ENCODE results near the gene C22orf39.
A peak's percentile ranks its signal among the peaks of the same experiment; 100 is the strongest.

The C22orf39 gene

DNA sequence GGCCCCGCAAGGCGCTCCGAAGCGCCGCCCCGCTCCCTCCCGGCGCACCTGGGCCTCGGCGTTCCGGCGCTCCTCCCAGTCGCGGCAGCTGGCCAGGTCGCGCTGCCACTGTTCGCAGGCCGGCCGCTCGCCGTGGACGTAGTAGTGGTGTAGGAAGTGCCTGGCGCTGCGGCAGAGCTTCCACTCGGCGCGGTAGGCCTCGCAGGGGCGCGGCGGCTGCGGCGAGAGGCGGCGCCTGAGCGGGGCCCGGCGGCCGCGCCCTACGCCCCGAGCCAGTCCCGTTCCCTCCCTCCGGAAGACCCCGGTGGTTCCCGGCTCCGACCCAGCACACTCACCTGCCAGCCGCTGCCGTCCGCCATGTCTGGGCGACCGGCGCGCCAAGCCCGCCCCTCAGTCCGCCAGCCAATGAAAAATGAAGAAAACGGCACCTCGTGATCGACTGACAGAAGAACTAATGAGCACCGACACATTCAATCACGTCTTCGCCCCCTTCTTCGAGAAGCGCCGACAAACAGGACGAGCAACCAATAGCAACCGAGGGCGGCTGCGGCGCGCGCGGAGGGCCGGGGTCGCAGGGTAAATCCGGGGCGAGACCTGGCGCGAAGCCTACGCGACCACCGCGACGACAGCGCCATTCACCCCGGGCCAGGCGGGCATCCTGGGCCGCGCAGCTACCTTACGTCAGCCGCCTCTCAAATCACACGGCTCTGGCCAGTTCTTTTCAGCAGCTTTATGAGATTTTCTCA, at the start of gene C22orf39:
C22orf39 (minus strand) TSS at position 382 of the 746 bp plus-strand sequence; CDS start at position 359, 23 bp downstream.
- H3K4me2 ChIP-seq, result peak within 1 kb of the TSS; percentile 95
- peak within 1 kb of the TSS; percentile 81 for H3K27ac ChIP-seq
- H3K36me3 ChIP-seq (ENCODE audit: insufficient read depth), result no peaks in the 10 kb centered on the region
- peak within 1 kb of the TSS; percentile 79 for H3K9ac ChIP-seq
- H3K79me2 ChIP-seq (ENCODE audit: insufficient read depth, low read depth), result peaks cover 62% of the 10 kb centered on the region
- peak within 1 kb of the TSS; percentile 85 for H2AFZ ChIP-seq (ENCODE audit: low read depth)
- no peaks in the 10 kb centered on the region; the same call in 1 of the 2 replicates for H4K20me1 ChIP-seq (ENCODE audit: insufficient read depth)
- H3K4me3 ChIP-seq (IDR thresholded peaks at IDR 0.05; ENCODE audit: insufficient read depth, low read depth, low read length), result no peak within 1 kb of the TSS
- H3K27me3 ChIP-seq (ENCODE audit: insufficient read depth, low read depth), result no peaks in the 10 kb centered on the region
- TF ChIP-seq CTCF (conservative IDR thresholded peaks at IDR 0.05; ENCODE audit: low read depth, low read length), result no peak
- H3K4me1 ChIP-seq (ENCODE audit: low read depth, poor library complexity, severe bottlenecking), result peaks cover 27% of the 10 kb centered on the region

DNA sequence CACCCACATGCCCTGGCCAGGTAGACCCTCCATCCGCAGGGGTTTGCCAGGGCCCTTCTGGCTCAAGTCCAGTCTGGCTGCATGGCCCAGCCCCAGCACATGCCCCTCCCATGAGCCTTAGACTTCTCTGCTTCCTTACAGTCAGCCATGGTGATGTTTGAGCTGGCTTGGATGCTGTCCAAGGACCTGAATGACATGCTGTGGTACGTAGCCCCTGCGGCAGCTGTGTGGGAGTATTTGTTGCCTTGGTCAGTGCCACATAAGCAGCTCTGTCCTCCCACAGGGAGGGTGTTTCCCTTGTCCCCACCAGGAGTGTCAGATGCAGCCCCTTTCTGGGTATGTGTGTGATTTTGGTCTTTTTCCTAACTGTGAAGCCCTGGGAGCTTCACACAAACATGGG, 49.7 kb upstream of the C22orf39 start:
- TF ChIP-seq CTCF (conservative IDR thresholded peaks at IDR 0.05; ENCODE audit: low read depth, low read length), result no peak
- no peaks in the 10 kb centered on the region for H3K79me2 ChIP-seq (ENCODE audit: insufficient read depth, low read depth)
- H3K9ac ChIP-seq, result no peak overlapping the region
- H3K4me3 ChIP-seq (IDR thresholded peaks at IDR 0.05; ENCODE audit: insufficient read depth, low read depth, low read length), result no peak overlapping the region
- H4K20me1 ChIP-seq (ENCODE audit: insufficient read depth), result no peaks in the 10 kb centered on the region
- no peaks in the 10 kb centered on the region for H3K4me1 ChIP-seq (ENCODE audit: low read depth, poor library complexity, severe bottlenecking)
- H3K36me3 ChIP-seq (ENCODE audit: insufficient read depth), result peaks cover 5% of the 10 kb centered on the region; the same call in 1 of the 2 replicates
- no peak overlapping the region for H3K27ac ChIP-seq
- H2AFZ ChIP-seq (ENCODE audit: low read depth), result no peak overlapping the region
- no peaks in the 10 kb centered on the region for H3K27me3 ChIP-seq (ENCODE audit: insufficient read depth, low read depth)
- no peak overlapping the region for H3K4me2 ChIP-seq

- peaks cover 5% of the 10 kb centered on the region; the same call in 1 of the 2 replicates for H3K36me3 ChIP-seq (ENCODE audit: insufficient read depth)
- no peak for TF ChIP-seq CTCF (conservative IDR thresholded peaks at IDR 0.05; ENCODE audit: low read depth, low read length)
- H3K4me1 ChIP-seq (ENCODE audit: low read depth, poor library complexity, severe bottlenecking), result no peaks in the 10 kb centered on the region
- no peaks in the 10 kb centered on the region for H3K27me3 ChIP-seq (ENCODE audit: insufficient read depth, low read depth)
- H4K20me1 ChIP-seq (ENCODE audit: insufficient read depth), result 0 out of 2 replicates have a peak, but pooled peaks cover 3% of the 10 kb centered on the region
- no peak overlapping the region for H3K9ac ChIP-seq
- no peaks in the 10 kb centered on the region for H3K79me2 ChIP-seq (ENCODE audit: insufficient read depth, low read depth)
- no peak overlapping the region for H3K4me2 ChIP-seq
- H3K4me3 ChIP-seq (IDR thresholded peaks at IDR 0.05; ENCODE audit: insufficient read depth, low read depth, low read length), result no peak overlapping the region
- H3K27ac ChIP-seq, result no peak overlapping the region
- H2AFZ ChIP-seq (ENCODE audit: low read depth), result no peak overlapping the region
Observed at GRCh38 chr22:19496324-19496630, 48.8 kb upstream of the C22orf39 start.

- Histone ChIP-seq H4K20me1 (ENCODE audit: insufficient read depth) (0 out of 2 replicates have a peak, but pooled peaks cover 3% of the 10 kb centered on the region), H3K36me3 (ENCODE audit: insufficient read depth) (peaks cover 5% of the 10 kb centered on the region; the same call in 1 of the 2 replicates), H3K27ac (no peak overlapping the region), H3K4me2 (no peak overlapping the region), H3K79me2 (ENCODE audit: insufficient read depth, low read depth) (no peaks in the 10 kb centered on the region), H3K4me3 (IDR thresholded peaks at IDR 0.05; ENCODE audit: insufficient read depth, low read depth, low read length) (no peak overlapping the region), H3K27me3 (ENCODE audit: insufficient read depth, low read depth) (no peaks in the 10 kb centered on the region), H3K9ac (no peak overlapping the region), H2AFZ (ENCODE audit: low read depth) (no peak overlapping the region), H3K4me1 (ENCODE audit: low read depth, poor library complexity, severe bottlenecking) (no peaks in the 10 kb centered on the region)
- TF ChIP-seq CTCF (conservative IDR thresholded peaks at IDR 0.05; ENCODE audit: low read depth, low read length), result no peak
Observed at GRCh38 chr22:19495562-19496323, 48.2 kb upstream of the C22orf39 start.
